SIG-M5 treated with dmso at 0.1 percent for 504 hours (cell line): ENCODE data around the gene GPC1.

Experiments
- DNase-seq: peaks from one replicate; lab custom pipeline; 2025; ENCODE audit not compliant: unreplicated experiment; lab: John Stamatoyannopoulos, UW

Gene GPC1

GRCh38 chr2:240499309-240500301 is 64.1 kb downstream of the GPC1 start:
- DNase-seq: no peak

DNA sequence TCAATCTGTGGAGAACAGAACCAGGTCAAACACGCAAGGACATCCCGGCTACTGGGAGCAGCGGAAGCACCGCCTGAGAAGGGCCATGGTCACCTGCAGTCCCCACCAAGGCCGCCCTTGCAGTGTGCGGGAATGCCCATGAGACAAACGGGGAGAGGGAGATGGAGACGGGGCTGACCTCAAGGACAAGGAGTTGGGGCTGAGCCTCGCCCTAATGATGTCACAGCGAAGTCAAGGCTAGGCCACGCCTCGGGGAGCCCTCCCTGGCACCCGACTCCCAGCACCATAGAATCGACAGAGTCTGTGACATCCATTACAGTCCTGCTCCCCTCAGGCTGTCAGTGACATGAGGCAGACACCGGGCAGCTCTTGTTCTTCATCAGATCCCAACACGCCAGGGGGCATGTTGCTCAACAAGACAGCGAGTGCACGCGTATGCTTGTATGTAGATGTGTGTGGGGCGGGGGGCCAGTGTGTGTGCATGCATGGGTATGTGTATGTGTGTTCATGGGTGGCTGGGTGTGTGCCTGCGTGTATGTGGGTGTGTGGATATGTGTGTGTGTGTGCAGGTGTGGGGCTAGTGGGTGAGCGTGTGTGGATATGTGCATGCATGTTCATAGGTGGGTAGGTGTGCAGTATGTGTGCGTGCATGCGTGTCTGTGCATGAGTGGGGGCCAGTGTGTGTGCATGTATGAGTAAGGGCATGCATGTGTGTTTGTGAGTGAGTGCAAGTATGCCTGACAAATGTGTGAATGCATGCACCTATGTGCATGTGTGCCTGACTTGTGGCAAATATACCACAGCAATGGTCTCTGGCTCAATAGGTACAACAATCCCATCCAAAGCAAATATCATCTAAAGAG is 65.3 kb downstream of the GPC1 start:
- no peak for DNase-seq

DNA sequence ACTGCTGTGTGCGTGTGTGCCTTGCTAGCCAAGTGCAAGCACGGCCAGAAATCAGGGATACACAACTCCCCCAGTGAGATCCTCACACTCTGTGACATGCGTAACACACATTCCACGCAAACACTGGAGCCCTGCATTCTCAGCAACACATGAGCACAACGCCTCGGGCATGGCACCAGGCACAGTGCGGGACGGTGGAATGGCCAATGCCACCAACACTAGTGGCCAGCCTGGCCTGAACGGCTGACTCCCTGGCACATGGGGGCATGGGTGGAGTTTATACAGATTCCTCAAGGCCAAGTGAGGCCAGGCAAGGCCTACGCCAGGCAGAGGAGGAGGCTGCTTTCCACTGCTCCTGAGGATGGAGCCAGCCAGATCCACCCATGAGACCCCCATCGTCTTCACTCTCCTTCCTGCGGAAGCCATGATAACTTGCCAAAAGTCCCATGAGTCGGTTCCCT is 66.1 kb downstream of the GPC1 start:
- DNase-seq: no peak

- no peak for DNase-seq
Measured at GRCh38 chr2:240502059-240502429, 66.6 kb downstream of the GPC1 start.

DNA sequence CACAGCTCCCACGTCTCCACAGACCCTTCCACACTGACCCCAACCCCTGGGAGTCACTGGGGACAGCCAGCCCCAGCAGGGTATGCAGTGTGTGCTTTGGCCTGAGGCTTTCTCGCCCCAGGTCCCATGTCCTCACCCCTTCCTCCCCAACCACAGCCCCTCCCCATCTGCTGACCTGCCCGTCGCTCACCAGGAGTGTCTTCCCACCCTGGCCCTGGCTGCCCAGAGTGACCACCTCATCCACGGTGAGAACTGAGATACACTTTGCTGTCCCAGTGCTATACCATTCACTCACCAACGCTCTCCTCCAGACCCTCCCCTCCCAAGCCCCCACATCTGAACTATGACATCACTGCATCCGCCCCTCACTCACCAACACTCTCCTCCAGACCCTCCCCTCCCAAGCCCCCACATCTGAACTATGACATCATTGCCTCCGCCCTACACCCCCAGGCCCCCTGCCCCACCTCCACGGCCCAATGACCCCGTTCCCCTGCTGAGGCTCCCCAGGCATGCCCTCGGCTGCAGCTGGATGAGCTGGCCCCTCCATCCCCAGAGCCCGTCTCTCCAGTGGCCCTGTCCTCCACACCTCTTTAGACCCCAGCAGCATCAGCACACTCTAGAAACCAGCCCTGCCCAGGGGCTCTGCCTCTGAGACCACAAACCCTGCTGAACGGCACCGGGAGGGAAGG is 67.1 kb downstream of the GPC1 start:
- no peak for DNase-seq

GRCh38 chr2:240503375-240503774 is 67.9 kb downstream of the GPC1 start:
- DNase-seq: no peak

- no peak for DNase-seq
Measured at GRCh38 chr2:240503848-240504247, 68.4 kb downstream of the GPC1 start.

DNA sequence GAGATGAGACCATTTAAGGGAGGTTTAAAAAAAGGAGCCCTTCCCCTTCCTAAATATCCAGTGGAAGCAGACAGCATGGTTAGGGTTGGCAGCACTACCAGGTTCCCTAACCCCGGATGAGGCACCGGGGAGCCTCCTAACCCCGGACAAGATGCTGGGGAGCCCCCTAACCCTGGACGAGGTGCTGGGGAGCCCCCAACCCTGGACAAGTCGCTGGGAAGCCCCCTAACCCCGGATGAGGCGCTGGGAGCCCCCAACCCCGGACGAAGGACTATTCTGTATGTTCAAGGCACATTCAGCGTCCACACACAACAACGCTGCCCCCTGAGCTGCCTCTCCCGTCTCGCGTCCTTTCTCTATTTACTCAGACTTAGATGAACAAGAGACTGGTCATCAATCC is 70.4 kb downstream of the GPC1 start:
- DNase-seq: no peak

DNA sequence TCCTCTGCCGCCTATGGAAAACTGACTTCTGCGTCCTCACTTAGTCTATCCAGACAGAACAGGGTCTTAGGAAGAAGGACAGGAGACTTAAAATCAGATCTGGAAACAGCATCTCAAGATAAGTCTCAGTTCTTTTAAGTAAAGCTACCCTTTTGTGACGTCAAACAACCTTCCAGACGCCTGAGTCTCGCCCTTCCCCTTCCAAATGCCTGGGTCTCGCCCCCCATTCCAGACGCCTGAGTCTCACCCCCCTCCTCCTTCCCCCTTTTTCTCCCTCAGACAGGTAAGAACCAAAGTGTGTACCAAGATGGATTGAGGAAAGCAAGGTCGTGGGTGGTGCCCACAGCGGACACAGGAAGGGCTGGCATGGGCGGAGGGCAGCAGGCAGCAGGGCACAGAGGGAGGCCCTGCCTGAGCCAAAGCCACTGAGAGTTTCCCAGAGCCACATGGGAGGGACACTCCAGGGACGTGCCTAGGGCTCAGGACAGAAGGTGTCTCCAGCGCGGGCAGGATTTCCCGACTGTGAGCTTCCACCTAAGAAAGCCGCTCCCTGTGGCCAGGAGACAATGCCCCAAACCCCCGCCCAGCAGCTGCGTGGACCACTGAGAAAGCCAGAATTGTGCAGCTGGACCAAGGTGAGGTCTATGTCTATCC is 71.1 kb downstream of the GPC1 start:
- DNase-seq: no peak

GRCh38 chr2:240507060-240507777 is 71.8 kb downstream of the GPC1 start:
- no peak for DNase-seq

DNA sequence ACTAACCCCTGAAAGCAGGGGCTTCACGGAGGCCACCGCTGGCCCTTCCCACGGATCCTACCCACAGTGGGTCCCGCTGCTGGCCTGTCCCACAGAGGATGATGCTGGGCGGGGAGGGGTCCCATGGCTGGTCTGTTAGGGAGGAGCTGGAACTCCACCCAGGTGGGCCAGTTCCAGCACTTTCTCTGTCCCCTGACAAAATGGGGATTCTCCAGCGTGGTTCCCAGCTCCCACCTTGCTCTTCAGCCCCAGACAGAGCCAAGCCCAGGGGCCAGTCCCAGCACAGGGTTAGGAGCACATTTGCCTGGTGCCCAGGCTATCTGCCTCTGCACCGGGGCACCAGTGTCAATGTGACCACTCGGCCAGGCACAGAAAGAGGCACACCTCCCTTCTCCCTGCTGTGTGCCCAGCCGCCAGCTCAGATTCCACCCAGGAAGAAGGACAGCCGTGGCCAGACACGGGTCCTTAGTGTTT is 72.4 kb downstream of the GPC1 start:
- DNase-seq: no peak

DNA sequence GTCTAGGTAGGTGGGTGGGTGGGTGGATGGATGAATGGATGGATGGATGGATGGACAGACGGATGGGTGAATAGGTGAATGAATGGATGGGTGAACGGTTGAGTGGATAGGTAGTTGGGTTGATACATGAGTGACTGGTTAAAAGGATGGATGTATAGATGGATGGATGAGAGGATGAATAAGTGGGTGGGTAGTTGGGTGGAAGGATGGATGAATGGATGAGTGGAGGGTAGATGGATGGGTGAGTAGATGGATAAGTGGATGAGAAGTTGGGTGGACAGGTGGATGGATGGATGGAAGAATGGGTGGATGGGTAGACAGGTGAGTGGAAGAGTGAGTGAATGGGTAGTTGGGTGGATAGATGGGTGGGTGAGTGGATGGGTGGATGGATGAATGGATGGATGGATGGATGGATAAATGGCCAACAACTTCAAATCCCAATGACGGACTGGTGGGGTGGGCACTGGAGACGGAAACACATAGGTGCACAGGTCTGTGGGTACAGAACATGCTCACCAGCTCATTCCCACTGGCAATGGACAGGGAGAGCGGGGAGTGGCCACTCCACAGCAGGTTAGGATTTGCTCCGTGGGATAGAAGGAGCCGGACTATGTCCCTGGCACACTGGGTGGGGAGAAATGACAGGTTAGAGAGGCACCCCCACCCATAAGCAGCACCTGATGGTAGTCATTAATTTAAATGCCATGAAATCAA is 73.5 kb downstream of the GPC1 start:
- DNase-seq: no peak

DNA sequence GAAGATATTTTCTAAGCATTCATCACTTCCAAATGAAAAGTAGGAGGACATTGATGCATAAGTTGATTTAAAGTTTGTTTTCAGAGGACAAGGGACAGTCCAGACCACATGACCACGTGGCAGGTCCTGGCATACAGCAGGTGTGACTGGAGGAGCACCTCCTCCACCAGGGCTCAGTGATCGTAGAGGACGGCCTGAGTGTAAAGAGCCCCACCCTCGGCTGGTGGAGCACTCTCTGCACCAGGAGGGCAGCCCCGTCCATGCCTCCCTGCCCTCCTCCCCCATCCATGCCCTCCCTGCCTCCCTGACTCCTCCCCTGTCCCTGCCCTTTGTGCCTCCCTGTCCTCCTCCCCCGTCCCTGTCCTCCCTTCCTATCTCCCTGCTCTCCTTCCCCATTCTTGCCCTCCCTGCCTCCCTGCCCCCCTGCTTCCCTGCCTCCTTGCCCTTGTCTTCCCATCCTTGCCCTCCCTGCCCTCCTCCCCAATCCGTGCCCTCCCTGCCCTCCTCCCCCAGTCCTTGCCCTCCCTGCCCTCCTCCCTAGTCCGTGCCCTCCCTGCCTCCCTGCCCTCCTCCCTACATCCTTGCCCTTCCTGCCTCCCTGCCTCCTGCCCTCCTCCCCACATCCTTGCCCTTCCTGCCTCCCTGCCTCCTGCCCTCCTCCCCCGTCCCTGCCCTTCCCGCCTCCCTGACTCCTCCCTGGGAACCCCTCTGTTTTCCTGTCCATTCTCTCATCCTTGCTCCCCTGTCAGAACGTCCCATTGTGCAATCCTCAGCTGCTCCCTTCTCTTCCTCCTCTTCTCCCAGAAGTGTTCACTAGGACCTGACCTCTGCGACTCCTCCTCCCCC is 74.4 kb downstream of the GPC1 start:
- no peak for DNase-seq

GRCh38 chr2:240510513-240511210 is 75.2 kb downstream of the GPC1 start:
- DNase-seq: no peak

- DNase-seq: no peak
Measured at GRCh38 chr2:240511351-240512108, 76.1 kb downstream of the GPC1 start.

DNA sequence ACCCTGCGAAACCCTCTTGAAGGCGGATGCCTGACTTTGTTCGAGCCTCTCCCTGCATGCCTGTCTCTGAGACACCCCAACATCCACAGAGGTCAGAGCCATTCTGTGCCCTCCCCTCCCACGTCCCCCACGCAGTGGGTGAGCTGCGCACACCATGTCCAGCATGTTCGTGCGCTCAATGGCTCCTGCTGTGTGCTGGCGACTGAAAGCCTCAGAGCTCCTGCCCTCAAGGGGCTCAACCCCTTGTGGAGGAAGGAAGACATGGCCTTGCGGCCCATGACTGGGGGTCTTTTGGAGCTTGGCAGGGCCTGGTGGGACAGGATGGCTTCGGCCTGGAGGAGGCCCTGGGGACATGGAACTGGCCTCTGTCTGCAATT is 76.6 kb downstream of the GPC1 start:
- DNase-seq: no peak
